GM08714 (cell line): Measurements from ENCODE around the gene BTBD2.

Experiments used
- H3K4me3 ChIP-seq: fragments of 200-500 bp; sonication (Bioruptor generic); 2 replicates; pipeline ENCODE4 v1.5.1; 2014; ENCODE audit warnings: mild to moderate bottlenecking, low read length, inconsistent platforms
- ZNF274 ChIP-seq: IDR thresholded peaks from 2 replicates; pipeline ENCODE4 v1.6.1; 2012; ENCODE audit warnings: mild to moderate bottlenecking, low read depth, low read length

The BTBD2 gene

GRCh38 chr19:1949304-1950101, 66.0 kb downstream of the BTBD2 start:
- no peak overlapping the region for H3K4me3 ChIP-seq
- no peak for TF ChIP-seq ZNF274

GRCh38 chr19:1947651-1948209, 67.8 kb downstream of the BTBD2 start:
- no peak for TF ChIP-seq ZNF274
- no peak overlapping the region for H3K4me3 ChIP-seq

- no peak overlapping the region for H3K4me3 ChIP-seq
- TF ChIP-seq ZNF274, result no peak
Measured at GRCh38 chr19:1945899-1946298, 69.6 kb downstream of the BTBD2 start.

- no peak overlapping the region for H3K4me3 ChIP-seq
Measured at GRCh38 chr19:1944916-1945561, 70.5 kb downstream of the BTBD2 start.

GRCh38 chr19:1944088-1944915, 71.2 kb downstream of the BTBD2 start:
- no peak overlapping the region for H3K4me3 ChIP-seq
- TF ChIP-seq ZNF274, result no peak

More at GRCh38 chr19:1944916-1945561, 70.5 kb downstream of the BTBD2 start:
- TF ChIP-seq ZNF274, result no peak

GRCh38 chr19:1943661-1944087, 71.8 kb downstream of the BTBD2 start:
- peak overlapping the region; percentile 82; the same call in 1 of the 2 replicates for H3K4me3 ChIP-seq
- TF ChIP-seq ZNF274, result no peak

GRCh38 chr19:1942934-1943555, 72.5 kb downstream of the BTBD2 start:
- TF ChIP-seq ZNF274, result no peak
- H3K4me3 ChIP-seq, result peak overlapping the region; percentile 82; the same call in 1 of the 2 replicates

- no peak for TF ChIP-seq ZNF274
- H3K4me3 ChIP-seq, result peak overlapping the region; percentile 82
Measured at GRCh38 chr19:1942078-1942933, 73.2 kb downstream of the BTBD2 start.

GRCh38 chr19:1941146-1942077, 74.1 kb downstream of the BTBD2 start, which contains the start of gene CSNK1G2:
TSS of gene CSNK1G2 (plus strand) at chr19:1941172. CDS start at chr19:1969773, 28,601 bp downstream.
- peak within 1 kb of the TSS; percentile 82 for H3K4me3 ChIP-seq
- TF ChIP-seq ZNF274, result no peak

GRCh38 chr19:1938071-1938470, 77.4 kb downstream of the BTBD2 start:
- TF ChIP-seq ZNF274, result no peak
- no peak overlapping the region for H3K4me3 ChIP-seq

- no peak for TF ChIP-seq ZNF274
- H3K4me3 ChIP-seq, result no peak overlapping the region
Measured at GRCh38 chr19:1936916-1937610, 78.5 kb downstream of the BTBD2 start.
